Measurements from ENCODE around the gene TSPAN5.
A peak's percentile ranks its signal among the peaks of the same experiment; 100 is the strongest.

The TSPAN5 gene

GRCh38 chr4:98673288-98673644 is 14.9 kb upstream of the TSPAN5 start:
- no peak for DNase-seq (ENCODE audit: low spot score)

- no peak for DNase-seq (ENCODE audit: low spot score)
Measured at GRCh38 chr4:98672583-98673287, 14.3 kb upstream of the TSPAN5 start.

GRCh38 chr4:98671131-98671530 is 12.7 kb upstream of the TSPAN5 start:
- DNase-seq (ENCODE audit: low spot score) = no peak

GRCh38 chr4:98670186-98670585 is 11.8 kb upstream of the TSPAN5 start:
- DNase-seq (ENCODE audit: low spot score) = no peak

- DNase-seq (ENCODE audit: low spot score) = no peak
Measured at GRCh38 chr4:98669577-98669976, 11.2 kb upstream of the TSPAN5 start.

- no peak for DNase-seq (ENCODE audit: low spot score)
Measured at GRCh38 chr4:98664959-98665358, 6.5 kb upstream of the TSPAN5 start.

- no peak for DNase-seq (ENCODE audit: low spot score)
Measured at GRCh38 chr4:98663226-98664006, 5.0 kb upstream of the TSPAN5 start.

- DNase-seq (ENCODE audit: low spot score) = no peak
Measured at GRCh38 chr4:98662626-98663225, 4.3 kb upstream of the TSPAN5 start.

GRCh38 chr4:98662055-98662453 is 3.6 kb upstream of the TSPAN5 start:
- DNase-seq (ENCODE audit: low spot score) = no peak

- no peak for DNase-seq (ENCODE audit: low spot score)
Measured at GRCh38 chr4:98661371-98662054, 3.1 kb upstream of the TSPAN5 start.

- DNase-seq (ENCODE audit: low spot score) = no peak
Measured at GRCh38 chr4:98659741-98660462, 1.5 kb upstream of the TSPAN5 start.

GRCh38 chr4:98659106-98659592 is 738 bp upstream of the TSPAN5 start:
- no peak for DNase-seq (ENCODE audit: low spot score)

GRCh38 chr4:98657531-98658286 is 702 bp downstream of the TSPAN5 start:
- peak; percentile 89 for DNase-seq (ENCODE audit: low spot score)

GRCh38 chr4:98656886-98657285 is 1.5 kb downstream of the TSPAN5 start:
- DNase-seq (ENCODE audit: low spot score) = no peak

GRCh38 chr4:98656443-98656842 is 2.0 kb downstream of the TSPAN5 start:
- DNase-seq (ENCODE audit: low spot score) = no peak

GRCh38 chr4:98653890-98654867 is 4.2 kb downstream of the TSPAN5 start:
- DNase-seq (ENCODE audit: low spot score) = no peak

- DNase-seq (ENCODE audit: low spot score) = no peak
Measured at GRCh38 chr4:98652996-98653395, 5.4 kb downstream of the TSPAN5 start.

GRCh38 chr4:98648602-98649001 is 9.8 kb downstream of the TSPAN5 start:
- DNase-seq (ENCODE audit: low spot score) = no peak

GRCh38 chr4:98646422-98646821 is 12.0 kb downstream of the TSPAN5 start:
- no peak for DNase-seq (ENCODE audit: low spot score)

- DNase-seq (ENCODE audit: low spot score) = no peak
Measured at GRCh38 chr4:98645527-98645926, 12.9 kb downstream of the TSPAN5 start.
